Activated effector memory CD4-positive, alpha-beta T cell treated with Interleukin-2 at 50 U/mL for 16 hours (primary cell): ENCODE measurements around the gene SMPD3.

Experiments
- DNase-seq: peaks from one replicate; pipeline ENCODE4 v3.0.0-alpha.2; 2020

SMPD3 gene

GRCh38 chr16:68470461-68471150 lies 22.3 kb upstream of the SMPD3 start:
- DNase-seq = no peak

DNA sequence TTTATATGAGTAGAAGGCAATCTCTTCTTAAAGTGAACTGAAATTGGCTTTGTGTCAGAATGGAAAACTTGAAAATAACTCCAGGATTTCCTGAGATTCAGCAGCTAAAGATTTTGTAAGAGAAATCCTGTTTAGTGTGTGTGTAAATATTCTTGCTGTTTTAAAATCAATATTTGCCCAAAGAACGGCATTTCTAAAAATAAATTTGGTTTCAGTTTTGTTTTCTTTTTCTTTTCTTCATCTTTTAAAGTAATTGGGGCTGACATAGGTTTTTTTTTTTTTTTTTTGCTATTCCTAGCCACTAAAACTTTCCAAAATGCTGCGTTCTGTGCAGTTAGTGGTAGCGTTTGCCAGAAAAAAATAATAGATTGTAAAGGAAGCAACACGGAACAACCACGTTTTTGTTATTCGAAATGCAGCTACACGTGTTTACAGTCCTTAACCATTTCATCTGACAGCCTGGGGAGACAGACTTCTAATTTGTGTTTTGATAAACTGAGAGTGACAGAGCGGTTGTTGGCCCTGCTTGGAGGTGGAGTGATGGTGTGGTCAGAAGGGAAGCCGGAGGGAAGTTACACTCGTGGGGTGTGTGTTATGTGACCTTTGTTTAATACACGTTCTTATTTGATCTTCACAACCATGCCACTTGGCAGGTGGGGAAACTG lies 21.6 kb upstream of the SMPD3 start:
- DNase-seq = no peak

DNA sequence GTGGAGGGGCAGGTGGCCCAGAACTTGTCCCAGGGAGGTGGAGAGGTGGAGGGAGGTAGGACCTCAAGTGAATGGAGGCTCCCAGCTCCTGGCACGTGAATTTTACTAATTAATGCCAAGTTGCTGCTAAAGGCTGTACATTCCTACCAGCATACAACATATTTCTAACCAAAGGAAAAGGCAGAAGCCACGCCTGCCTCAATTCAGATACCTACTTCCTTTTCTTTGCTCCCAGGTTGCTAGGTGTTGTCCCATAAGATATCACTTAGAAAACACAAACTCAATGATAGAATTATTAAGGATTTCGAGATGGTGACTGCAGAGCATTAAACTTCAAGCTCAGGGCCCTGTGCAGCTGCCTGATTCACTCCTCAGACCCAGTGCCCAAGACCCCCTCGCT lies 20.5 kb upstream of the SMPD3 start:
- no peak for DNase-seq

GRCh38 chr16:68466174-68466573 lies 17.9 kb upstream of the SMPD3 start:
- no peak for DNase-seq

DNA sequence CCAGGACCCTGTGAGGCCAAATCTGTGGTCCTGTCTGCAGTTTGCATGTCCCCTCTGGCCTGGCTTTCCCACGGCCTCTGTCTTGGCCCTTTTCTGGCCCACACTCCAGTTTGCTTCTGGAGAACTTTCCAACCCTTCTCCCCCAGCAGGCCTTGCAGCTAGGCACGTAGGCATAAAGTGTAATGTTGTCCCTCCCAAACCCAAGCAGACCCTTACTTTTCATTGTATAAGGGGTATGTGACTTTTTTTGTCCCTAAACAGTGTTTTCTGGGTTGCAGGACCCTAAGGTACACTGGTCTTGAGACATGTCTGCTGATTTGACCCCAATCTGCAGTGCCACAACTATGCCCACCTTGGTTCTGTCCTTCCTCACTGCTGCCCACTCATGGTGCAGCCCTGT lies 15.6 kb upstream of the SMPD3 start:
- DNase-seq = no peak

DNA sequence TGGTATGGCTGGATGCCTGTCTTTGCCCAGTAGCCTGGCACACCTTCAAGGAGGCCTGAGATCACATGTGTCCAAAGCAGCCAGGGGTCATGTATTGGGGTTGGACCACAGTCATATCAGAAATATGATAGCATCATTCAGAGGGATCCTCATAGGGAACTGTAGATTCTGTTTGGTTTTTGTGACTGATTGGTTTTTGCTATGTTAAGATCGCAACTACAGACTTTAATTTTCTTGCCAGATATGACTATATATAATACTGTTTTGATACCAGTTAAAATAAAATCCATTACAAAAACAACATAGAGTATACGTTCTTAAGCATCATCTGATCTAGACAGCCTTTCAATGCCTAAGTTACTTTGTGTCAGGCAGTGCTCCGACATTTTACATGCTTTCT lies 11.8 kb upstream of the SMPD3 start:
- DNase-seq = no peak

GRCh38 chr16:68459457-68459856 lies 11.1 kb upstream of the SMPD3 start:
- no peak for DNase-seq

DNA sequence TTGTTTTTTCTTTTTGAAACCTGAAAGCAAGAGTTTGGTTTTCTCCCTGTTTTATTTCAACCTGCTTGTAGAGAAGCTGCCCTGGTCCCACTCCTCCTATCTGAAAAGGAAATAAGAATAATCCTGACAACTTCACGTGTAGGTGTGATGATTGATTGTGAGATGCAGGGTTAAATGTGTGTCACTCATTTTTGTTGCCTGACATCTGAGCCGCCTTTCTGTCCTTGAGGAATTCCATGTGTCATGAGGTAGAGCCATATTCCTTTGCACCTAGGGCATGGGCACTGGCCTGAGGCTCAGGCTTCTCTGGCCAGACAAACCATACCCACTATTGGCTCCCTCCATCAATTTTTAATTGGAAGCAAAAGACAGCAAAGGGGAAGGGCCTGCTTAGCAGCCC lies 10.2 kb upstream of the SMPD3 start:
- no peak for DNase-seq

DNA sequence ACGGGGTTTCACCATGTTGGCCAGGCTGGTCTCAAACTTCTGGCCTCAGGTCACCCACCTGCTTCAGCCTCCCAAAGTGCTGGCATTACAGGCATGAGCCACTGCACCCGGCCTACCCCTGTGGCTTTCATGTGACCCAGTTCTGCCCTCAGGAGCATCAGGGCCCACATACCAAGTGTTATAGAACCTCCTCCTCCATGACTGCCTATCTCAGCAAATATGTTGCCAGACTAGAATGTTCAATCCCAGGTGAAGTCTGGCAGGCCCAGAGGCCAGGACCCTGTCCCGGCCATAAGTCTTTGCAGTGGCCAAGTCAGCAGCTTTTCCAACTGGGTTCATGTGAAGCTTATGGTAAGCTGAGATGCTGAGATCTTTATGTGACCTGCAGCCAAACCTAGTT lies 9.8 kb upstream of the SMPD3 start:
- no peak for DNase-seq

DNA sequence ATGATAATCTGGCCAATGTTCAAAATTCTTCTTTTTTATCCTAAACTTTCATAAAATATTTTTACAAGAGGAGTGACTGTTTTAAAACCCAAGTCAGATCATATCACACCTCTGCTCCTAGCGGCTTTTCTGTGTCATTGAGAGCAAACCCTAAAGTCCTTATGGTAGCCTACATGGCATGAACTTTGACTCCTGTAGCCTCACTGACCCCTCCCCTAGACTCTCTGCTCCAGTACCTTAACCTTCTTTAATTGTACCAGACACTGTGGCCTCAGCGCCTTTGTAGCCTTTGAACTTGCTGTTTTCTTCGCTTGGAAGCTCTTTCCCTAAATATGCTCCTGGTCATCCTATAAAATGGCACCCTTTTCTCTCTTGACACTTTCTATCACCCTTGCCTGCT lies 7.3 kb upstream of the SMPD3 start:
- DNase-seq = no peak

DNA sequence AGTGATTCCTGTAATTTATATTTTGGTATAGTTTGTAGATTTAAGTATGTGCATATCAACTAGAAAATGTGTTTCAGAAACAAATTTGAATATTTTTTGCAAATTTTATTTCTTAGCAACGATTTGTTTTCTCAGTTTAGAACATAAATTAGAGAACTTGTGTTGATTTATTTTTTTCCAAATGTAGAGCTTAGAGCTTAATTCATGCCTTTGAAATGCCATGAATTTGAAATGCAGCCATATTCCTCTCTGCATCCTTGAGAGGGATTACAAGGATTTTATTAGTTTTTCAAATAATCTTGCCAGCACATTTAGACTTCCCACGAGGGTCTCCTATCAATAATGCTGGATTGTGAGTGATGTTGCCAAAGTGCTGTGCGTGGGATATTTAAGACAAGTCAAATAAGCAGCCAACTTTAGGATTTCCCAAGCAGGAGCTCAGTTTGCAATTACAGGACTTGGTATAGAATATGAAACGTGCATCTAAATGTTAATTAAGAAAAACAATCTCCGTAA lies 6.7 kb upstream of the SMPD3 start:
- DNase-seq = no peak

- no peak for DNase-seq
Observed at GRCh38 chr16:68453816-68454215, 5.5 kb upstream of the SMPD3 start.

GRCh38 chr16:68452176-68452575 lies 3.9 kb upstream of the SMPD3 start:
- no peak for DNase-seq

DNA sequence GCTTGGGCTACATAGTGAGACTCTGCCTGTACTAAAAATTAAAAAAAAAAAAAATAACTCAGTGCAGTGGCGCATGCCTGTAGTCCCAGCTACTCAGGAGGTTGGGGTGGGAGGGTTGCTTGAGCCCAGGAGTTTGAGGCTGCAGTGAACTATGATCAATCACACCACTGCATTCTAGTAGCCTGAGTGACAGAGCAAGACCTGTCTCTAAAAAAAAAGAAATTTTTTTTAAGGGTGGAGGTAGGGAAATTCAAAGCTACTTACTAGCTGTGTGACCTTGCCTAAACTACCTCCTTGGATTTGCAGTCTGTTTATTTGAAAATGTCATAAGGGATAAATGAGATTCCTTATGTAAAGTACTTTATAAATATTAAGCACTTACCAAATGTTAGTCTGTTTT lies 3.4 kb upstream of the SMPD3 start:
- DNase-seq = no peak

DNA sequence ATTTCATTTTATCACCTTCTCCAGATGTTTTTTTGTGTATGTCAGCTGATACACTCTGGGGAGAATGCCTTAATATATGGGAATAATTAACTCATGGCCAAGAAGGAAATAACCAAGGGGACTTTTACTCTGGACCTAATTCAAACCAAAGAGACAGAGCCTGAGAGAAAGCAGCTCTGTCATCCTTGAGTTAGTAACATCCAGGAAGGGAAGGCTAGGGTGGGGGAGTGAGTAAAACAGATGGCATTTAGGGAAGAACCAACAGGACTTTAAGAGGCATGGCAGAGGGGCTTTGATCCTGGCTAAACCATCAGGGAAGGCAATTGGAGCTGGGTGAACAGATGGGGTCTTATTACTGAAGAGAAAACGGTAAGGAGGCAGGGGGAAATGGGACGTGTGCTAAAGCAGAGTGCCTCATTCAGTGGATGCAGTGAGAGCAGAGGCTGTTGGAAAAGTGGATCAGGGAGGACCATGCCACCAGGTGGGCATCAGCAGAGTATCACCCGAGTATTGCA lies 2.5 kb upstream of the SMPD3 start:
- DNase-seq = no peak

DNA sequence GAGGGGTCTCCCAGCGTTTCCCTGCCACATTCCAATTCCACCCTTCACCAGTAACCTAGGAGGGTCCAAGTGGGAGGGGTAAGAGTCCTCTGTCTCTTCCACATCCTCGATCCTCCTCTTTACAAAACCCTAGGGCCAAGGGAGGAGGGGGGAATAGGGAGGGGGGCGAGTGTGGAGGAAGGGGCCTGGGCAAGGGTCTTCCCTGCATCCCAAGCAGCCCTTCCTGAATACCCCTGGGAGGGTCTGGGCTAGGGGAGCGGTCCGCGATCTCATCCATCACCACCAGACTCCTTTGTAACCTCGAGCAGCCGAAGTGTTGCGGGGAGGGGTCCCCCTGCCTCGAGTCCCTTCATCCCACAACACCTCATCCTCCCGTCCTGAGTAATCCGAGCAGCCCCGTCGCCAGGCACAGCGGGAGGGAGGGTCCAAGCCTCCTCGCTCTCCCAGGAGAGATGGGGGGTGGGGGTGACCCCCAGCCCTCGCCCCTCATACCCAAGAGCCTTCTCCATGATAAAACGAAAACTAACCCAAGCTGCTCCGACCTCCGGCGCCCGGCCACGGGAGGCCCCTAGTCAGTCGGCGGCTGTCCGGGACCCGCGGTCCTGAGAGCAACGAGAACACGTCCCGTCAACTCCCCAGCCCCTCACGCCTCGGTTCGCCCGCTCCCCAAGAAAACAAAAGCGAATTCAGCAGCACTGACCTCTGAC lies 502 bp downstream of the SMPD3 start:
- no peak for DNase-seq

DNA sequence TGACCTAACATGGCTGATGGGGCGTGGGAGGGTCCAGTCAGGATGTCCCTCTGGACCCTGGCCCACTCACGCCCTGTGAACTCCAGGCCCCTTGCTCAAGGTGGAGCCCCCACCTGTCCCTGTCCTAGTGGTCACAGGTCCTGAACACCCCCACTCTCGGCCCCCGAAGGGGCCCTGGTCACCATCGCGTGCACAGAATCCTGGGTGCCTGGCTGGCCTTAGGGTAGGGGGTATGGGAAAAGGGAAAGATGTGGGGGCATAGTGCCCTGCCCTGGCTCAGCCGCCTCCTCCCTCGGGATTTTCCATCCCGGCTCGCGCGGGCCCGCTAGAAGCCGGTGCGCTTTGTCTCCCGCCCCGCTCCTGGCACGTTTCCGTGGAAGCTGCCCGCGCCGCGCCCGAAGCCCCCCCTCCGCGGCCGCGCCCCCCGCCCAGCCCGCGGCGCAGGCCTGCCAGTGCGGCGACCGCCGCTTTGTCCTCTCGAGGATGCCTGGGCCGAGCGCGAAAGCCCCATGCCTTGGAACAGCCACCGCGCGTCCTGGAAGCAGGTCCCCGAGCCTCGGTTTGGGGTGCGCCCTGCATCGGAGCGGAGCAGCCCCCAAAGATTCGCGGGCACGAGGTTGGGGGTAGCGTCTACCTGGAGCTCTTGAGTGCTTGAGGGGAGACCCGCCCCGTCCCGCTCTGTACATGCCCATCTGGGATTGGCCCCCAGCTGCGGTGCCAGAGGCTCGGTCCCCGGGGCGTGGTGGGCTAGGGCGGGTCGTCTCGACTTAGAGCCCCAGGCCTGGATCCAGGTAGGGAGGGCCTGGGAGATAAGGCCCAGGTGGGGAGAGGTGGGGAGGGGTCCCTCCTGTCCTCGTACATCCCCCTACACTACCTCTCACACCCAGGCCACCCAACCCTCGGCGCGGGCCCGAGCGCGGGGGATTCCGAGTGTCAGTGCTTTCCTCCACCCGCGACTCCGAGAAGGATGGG lies 1.3 kb downstream of the SMPD3 start:
- DNase-seq = no peak

DNA sequence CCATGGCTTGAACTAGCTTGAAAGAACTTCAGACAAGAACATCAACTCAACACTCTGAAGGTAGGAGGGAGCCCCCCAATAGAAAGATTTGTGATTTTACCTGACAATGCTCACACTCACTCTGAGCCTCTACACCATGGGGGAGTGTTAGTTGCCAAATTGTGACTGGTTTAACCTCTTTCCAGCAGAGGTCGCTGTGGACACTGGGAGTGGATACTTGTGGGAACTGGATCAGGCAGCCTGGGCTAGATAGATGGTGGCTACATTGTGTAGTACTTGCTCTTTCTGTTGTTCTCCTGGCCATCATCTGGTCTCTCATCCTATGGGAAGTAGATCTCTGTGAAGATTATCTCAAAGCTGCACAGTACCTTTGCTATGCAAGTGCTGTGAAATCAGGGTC lies 2.9 kb downstream of the SMPD3 start:
- no peak for DNase-seq

DNA sequence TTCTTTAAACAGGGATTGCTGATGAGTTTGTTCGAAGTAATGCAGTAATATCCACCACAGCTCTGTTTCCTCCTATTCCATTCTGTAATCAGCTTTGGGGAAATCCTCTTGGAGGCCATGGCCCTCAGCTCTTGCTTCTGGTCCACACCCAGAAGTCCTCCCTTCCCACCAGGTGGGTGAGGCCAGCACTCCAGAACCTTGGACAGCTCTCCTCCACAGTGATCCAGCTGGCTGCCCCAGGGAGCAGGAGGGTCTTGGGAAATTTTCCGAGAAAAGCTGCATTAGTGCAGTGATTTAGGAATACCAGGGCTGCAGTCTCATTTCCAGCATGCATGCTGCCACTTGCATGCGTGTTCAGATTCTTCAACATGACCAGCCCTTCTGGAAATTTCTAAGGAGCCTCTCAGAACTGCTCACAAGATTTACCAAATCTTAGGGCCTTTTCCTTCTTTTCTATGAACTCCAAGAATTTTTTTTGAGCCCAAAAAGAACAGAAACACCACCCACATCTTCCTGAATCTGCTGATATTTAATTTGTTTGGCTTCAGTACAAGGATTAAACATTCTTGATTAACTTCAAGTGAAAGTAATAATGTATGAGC lies 4.2 kb downstream of the SMPD3 start:
- no peak for DNase-seq

DNA sequence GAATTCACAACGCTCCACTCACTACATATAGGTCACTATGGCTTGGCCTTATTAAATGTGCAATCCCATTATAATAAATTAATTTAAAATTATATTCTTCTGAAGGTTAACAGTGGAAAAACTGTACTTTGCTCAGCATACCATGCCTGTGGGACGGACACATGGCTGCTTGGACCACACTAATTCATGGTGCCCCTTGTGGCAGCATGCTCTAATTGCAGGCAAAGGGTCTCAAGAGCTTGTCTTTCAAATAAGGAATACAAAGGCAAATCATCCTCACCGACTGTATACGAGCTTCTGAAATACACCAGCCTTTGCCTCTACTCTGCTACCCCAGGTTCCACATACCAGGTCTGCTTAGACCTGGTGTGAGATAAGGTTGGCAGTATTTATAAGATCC lies 11.7 kb downstream of the SMPD3 start:
- no peak for DNase-seq

GRCh38 chr16:68434624-68435210 lies 13.6 kb downstream of the SMPD3 start:
- no peak for DNase-seq

DNA sequence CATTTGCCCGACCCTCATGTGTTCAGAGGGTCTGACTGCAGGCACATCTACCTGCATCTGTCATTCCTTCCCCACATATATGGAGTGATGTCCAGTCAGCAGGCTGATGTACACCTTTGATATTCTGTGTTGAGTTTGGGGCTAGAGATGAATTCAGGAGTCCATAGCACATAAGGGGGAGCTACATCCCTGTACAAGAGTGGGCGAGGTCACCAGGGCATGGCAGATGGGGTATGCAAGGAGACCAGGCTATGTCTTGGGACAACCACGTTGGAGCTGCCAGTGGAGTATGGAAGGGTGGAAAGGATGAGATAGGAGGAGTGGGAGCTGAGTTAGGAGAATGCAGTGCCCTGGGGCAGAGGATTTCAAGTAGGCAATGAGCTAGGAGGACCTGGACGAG lies 15.0 kb downstream of the SMPD3 start:
- DNase-seq = no peak
